ENCODE results near the gene CHD6.

The CHD6 gene

GRCh38 chr20:41524980-41525613, 93.1 kb downstream of the CHD6 start:
- Histone ChIP-seq H2AFZ (peak overlapping the region; percentile 34), H3K4me2 (ENCODE audit: low read length) (peak overlapping the region; percentile 33), H3K79me2 (peaks cover 20% of the 10 kb centered on the region), H3K4me3 (ENCODE audit: low read depth, low read length) (no peak overlapping the region), H3K27ac (peak overlapping the region; percentile 71), H3K9me3 (ENCODE audit: control insufficient read depth, low read length) (no peaks in the 10 kb centered on the region), H3K27me3 (ENCODE audit: control insufficient read depth, insufficient read depth, low read length) (no peaks in the 10 kb centered on the region), H3K36me3 (ENCODE audit: control insufficient read depth, insufficient read depth, low read length) (no peaks in the 10 kb centered on the region), H3K9ac (no peak overlapping the region), H3K4me1 (peaks cover 34% of the 10 kb centered on the region)
- no peak for TF ChIP-seq CTCF (IDR thresholded peaks at IDR 0.05)

- Histone ChIP-seq H3K36me3 (ENCODE audit: control insufficient read depth, insufficient read depth, low read length) (no peaks in the 10 kb centered on the region), H3K4me2 (ENCODE audit: low read length) (no peak overlapping the region), H3K27me3 (ENCODE audit: control insufficient read depth, insufficient read depth, low read length) (no peaks in the 10 kb centered on the region), H3K27ac (no peak overlapping the region), H3K4me1 (peaks cover 34% of the 10 kb centered on the region), H2AFZ (no peak overlapping the region), H3K79me2 (peaks cover 22% of the 10 kb centered on the region), H3K9me3 (ENCODE audit: control insufficient read depth, low read length) (no peaks in the 10 kb centered on the region), H3K9ac (no peak overlapping the region), H3K4me3 (ENCODE audit: low read depth, low read length) (no peak overlapping the region)
- no peak for TF ChIP-seq CTCF (IDR thresholded peaks at IDR 0.05)
Measured at GRCh38 chr20:41523857-41524256, 94.3 kb downstream of the CHD6 start.

DNA sequence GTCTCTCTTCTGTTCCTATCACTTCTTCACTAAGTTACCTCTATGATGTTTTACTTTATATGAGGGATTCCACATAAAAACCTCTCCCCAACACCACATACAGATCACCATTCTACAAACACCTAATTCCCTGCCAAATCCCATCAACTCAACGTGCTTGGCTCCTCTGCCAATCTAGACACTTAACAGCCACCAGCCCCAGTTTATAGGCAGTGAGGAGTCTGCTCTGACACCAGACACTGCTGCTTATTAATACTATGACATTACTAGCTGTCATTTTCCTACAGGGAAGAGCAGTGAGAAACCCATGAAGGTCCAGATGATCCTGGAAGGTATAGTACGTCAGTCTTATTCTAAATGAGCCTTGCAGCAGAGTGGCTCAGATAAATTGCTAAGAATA, 104.3 kb downstream of the CHD6 start:
- Histone ChIP-seq H3K79me2 (peaks cover 60% of the 10 kb centered on the region), H3K9ac (no peak overlapping the region), H3K27ac (no peak overlapping the region), H2AFZ (no peak overlapping the region), H3K9me3 (ENCODE audit: control insufficient read depth, low read length) (no peaks in the 10 kb centered on the region), H3K4me2 (ENCODE audit: low read length) (no peak overlapping the region), H3K27me3 (ENCODE audit: control insufficient read depth, insufficient read depth, low read length) (no peaks in the 10 kb centered on the region), H3K4me3 (ENCODE audit: low read depth, low read length) (no peak overlapping the region), H3K36me3 (ENCODE audit: control insufficient read depth, insufficient read depth, low read length) (no peaks in the 10 kb centered on the region), H3K4me1 (peaks cover 34% of the 10 kb centered on the region)
- no peak for TF ChIP-seq CTCF (IDR thresholded peaks at IDR 0.05)

- Histone ChIP-seq H3K9ac (no peak overlapping the region), H3K27me3 (ENCODE audit: control insufficient read depth, insufficient read depth, low read length) (no peaks in the 10 kb centered on the region), H3K36me3 (ENCODE audit: control insufficient read depth, insufficient read depth, low read length) (no peaks in the 10 kb centered on the region), H3K9me3 (ENCODE audit: control insufficient read depth, low read length) (no peaks in the 10 kb centered on the region), H3K4me2 (ENCODE audit: low read length) (no peak overlapping the region), H3K4me3 (ENCODE audit: low read depth, low read length) (no peak overlapping the region), H2AFZ (no peak overlapping the region), H3K79me2 (peaks cover 60% of the 10 kb centered on the region), H3K27ac (no peak overlapping the region), H3K4me1 (peaks cover 34% of the 10 kb centered on the region)
- no peak for TF ChIP-seq CTCF (IDR thresholded peaks at IDR 0.05)
Measured at GRCh38 chr20:41512624-41513023, 105.6 kb downstream of the CHD6 start.

- TF ChIP-seq CTCF (IDR thresholded peaks at IDR 0.05) = no peak
- Histone ChIP-seq H3K4me3 (ENCODE audit: low read depth, low read length) (no peak overlapping the region), H3K36me3 (ENCODE audit: control insufficient read depth, insufficient read depth, low read length) (no peaks in the 10 kb centered on the region), H3K4me2 (ENCODE audit: low read length) (peak overlapping the region; percentile 9), H3K79me2 (peaks cover 52% of the 10 kb centered on the region), H3K27ac (no peak overlapping the region), H3K27me3 (ENCODE audit: control insufficient read depth, insufficient read depth, low read length) (no peaks in the 10 kb centered on the region), H3K9me3 (ENCODE audit: control insufficient read depth, low read length) (no peaks in the 10 kb centered on the region), H3K9ac (no peak overlapping the region), H3K4me1 (peaks cover 23% of the 10 kb centered on the region), H2AFZ (no peak overlapping the region)
Measured at GRCh38 chr20:41510847-41511450, 107.2 kb downstream of the CHD6 start.

All from parathyroid adenoma (tissue), 2 donors.